GM19324 (cell line): ENCODE measurements around the gene SMO.
"Not testable (repeated sequence)": the region's sequence is repeated elsewhere in the genome, so short reads cannot be mapped to it uniquely, and the experiment has no call there.

Source experiments
- ATAC-seq: cut with Tn5 transposase; IDR thresholded peaks from one replicate; pipeline ENCODE4 v1.9.1; 2021; ENCODE audit warnings: mild to moderate bottlenecking, moderate library complexity; ENCODE audit not compliant: unreplicated experiment, low FRiP score

Gene SMO

GRCh38 chr7:129169171-129169671 lies 19.2 kb upstream of the SMO start:
- ATAC-seq, result no peak

GRCh38 chr7:129169686-129170440 lies 18.6 kb upstream of the SMO start:
- ATAC-seq, result no peak

- ATAC-seq, result no peak
Observed at GRCh38 chr7:129170441-129171021, 17.9 kb upstream of the SMO start.

- not testable (repeated sequence) for ATAC-seq
Observed at GRCh38 chr7:129173861-129174260, 14.6 kb upstream of the SMO start.

GRCh38 chr7:129176916-129177710 lies 11.3 kb upstream of the SMO start:
- no peak for ATAC-seq

- no peak for ATAC-seq
Observed at GRCh38 chr7:129184981-129185670, 3.3 kb upstream of the SMO start.

GRCh38 chr7:129186749-129187260 lies 1.6 kb upstream of the SMO start:
- no peak for ATAC-seq

- no peak for ATAC-seq
Observed at GRCh38 chr7:129187681-129188371, 607 bp upstream of the SMO start.

GRCh38 chr7:129188892-129189660 lies 643 bp downstream of the SMO start:
- no peak for ATAC-seq

- ATAC-seq, result no peak
Observed at GRCh38 chr7:129189661-129190310, 1.4 kb downstream of the SMO start.

GRCh38 chr7:129191272-129191671 lies 2.8 kb downstream of the SMO start:
- no peak for ATAC-seq

GRCh38 chr7:129193892-129194291 lies 5.5 kb downstream of the SMO start:
- ATAC-seq, result no peak

- ATAC-seq, result no peak
Observed at GRCh38 chr7:129197771-129198170, 9.3 kb downstream of the SMO start.

GRCh38 chr7:129199406-129199805 lies 11.0 kb downstream of the SMO start:
- ATAC-seq, result no peak

- ATAC-seq, result no peak
Observed at GRCh38 chr7:129202058-129202777, 13.8 kb downstream of the SMO start.

GRCh38 chr7:129203050-129203741 lies 14.8 kb downstream of the SMO start:
- ATAC-seq, result no peak

GRCh38 chr7:129205126-129205818 lies 16.8 kb downstream of the SMO start:
- no peak for ATAC-seq
